Right lobe of liver (tissue), 6 donors: ENCODE measurements around the gene SDF2L1. TPM values are rescaled to one million over a fixed set of nuclear protein-coding genes. Genes with fewer than 3 reads are reported as not detected.
A peak's percentile ranks its signal among the peaks of the same experiment; 100 is the strongest.
"Not testable (repeated sequence)": the region's sequence is repeated elsewhere in the genome, so short reads cannot be mapped to it uniquely, and the experiment has no call there.

Source experiments
- ATAC-seq, 4 donors: fragments of 200-7000 bp; cut with Tn5 transposase; one replicate each; pipeline ENCODE4 v1.9.1; 2020; ENCODE audit warnings: mild to moderate bottlenecking in 4 of 4, moderate library complexity in 4 of 4
- DNase-seq, 3 donors: peaks; one replicate each; pipeline ENCODE4 v3.0.0-alpha.2; 2020
- H3K27ac ChIP-seq, 3 donors: fragments of 200-600 bp; one replicate each; pipeline ENCODE4 v1.8.0; 2022
- H3K27me3 ChIP-seq, 2 donors: fragments of 200-600 bp; one replicate each; pipeline ENCODE4 v1.8.0; 2022
- H3K36me3 ChIP-seq, 4 donors: fragments of 200-600 bp; sonication (generic) in 1 of 4; one replicate each; pipeline versions ENCODE4 v1.5.1 to v1.8.0; 2017 to 2022; ENCODE audit warnings: control low read depth in 1 of 4
- H3K4me1 ChIP-seq, 4 donors: fragments of 200-600 bp; sonication (generic) in 1 of 4; one replicate each; pipeline versions ENCODE4 v1.5.1 to v1.8.0; 2017 to 2022; ENCODE audit warnings: control low read depth in 1 of 4
- H3K4me3 ChIP-seq, 3 donors: fragments of 200-600 bp; one replicate each; pipeline ENCODE4 v1.8.0; 2022
- H3K9me3 ChIP-seq, 4 donors: fragments of 200-600 bp; sonication (generic) in 1 of 4; one replicate each; pipeline versions ENCODE4 v1.5.1 to v1.8.0; 2017 to 2022; ENCODE audit warnings: control low read depth in 1 of 4
- CTCF ChIP-seq, 4 donors: fragments of 200-600 bp in 3 of 4; fragments of 450-650 bp in 1 of 4; IDR thresholded peaks; one replicate each; pipeline versions ENCODE4 v1.5.1 to v1.8.0; 2016 to 2022; ENCODE audit warnings: antibody characterized with exemption in 4 of 4, mild to moderate bottlenecking in 2 of 4
- POLR2A ChIP-seq: fragments of 450-650 bp; IDR thresholded peaks from one replicate; pipeline ENCODE4 v1.6.1; 2017; ENCODE audit warnings: antibody characterized with exemption, mild to moderate bottlenecking
- WGBS: methylation state at CpG from one replicate; pipeline ENCODE4 v1.1.6; 2018; ENCODE audit warnings: low coverage, low lambda C conversion rate; ENCODE audit not compliant: insufficient coverage; ENCODE audit errors: missing lambda C conversion rate; 5-methylcytosine and 5-hydroxymethylcytosine counted together
- intact Hi-C, 2 donors: fragments of 100-400 bp; cut with DNase I; formaldehyde crosslinking; loops; one replicate each; pipeline versions ENCODE4 v1.11.2 to v1.14.1; 2022
- total RNA-seq, 6 experiments: library from RNA; depleted of rRNA in 2 of 6; stranded (reverse); fragments of >200 nt in 2 of 6; fragmentation: NEBNext Ultra II Directional in 3 of 6; extraction: Animal tissue kit (Norgen Biotek cat#: 25700) in 3 of 6; gene quantifications; one replicate each; pipeline versions ENCODE4 v1.1.0 to v1.2.4, GENCODE V29; 2016 to 2023
- donor health status: DM: no; HTN: yes; CAD: no.
- donor health status: DM: no; HTN: no; CAD: no.
- donor health status: DM: no; HTN: no; CAD: no.
- donor health status: DM: no; HTN: yes; CAD: no.
- donor health status: DM: no; HTN: yes; CAD: no.

The SDF2L1 gene
- total RNA-seq, 6 experiments from 2014 or later, result 33.1 to 85.7 (median 71.6) TPM

- intact Hi-C loops, result no loop called here
- 84% methylated on average over 7 of the region's 12 CpGs for WGBS
- H3K36me3 ChIP-seq, result peaks cover 0 to 28% (median 8%) of the 10 kb centered on the region in 4 donors
- H3K4me3 ChIP-seq, result no peak overlapping the region
- ATAC-seq, result peak in 1 of 4 donors; percentile 28
- peak overlapping the region in 1 of 3 donors; percentile 13 for H3K27ac ChIP-seq
- peaks cover 0 to 33% (median 0%) of the 10 kb centered on the region in 4 donors for H3K4me1 ChIP-seq
- DNase-seq, result peak in 1 of 3 donors; percentile 37
- H3K9me3 ChIP-seq, result no peaks in the 10 kb centered on the region
- TF ChIP-seq POLR2A (no peak), CTCF (IDR thresholded peaks at IDR 0.05) (peak in 1 of 4 donors; percentile 35)
- H3K27me3 ChIP-seq, result no peaks in the 10 kb centered on the region
Measured at GRCh38 chr22:21673534-21674321, 31.6 kb downstream of the SDF2L1 start.

- ATAC-seq, result peak in 2 of 4 donors; percentile 38 to 46
- Histone ChIP-seq H3K4me1 (peaks cover 0 to 33% (median 0%) of the 10 kb centered on the region in 4 donors), H3K36me3 (peaks cover 0 to 28% (median 8%) of the 10 kb centered on the region in 4 donors), H3K27me3 (no peaks in the 10 kb centered on the region), H3K27ac (peak overlapping the region in 1 of 3 donors; percentile 8), H3K9me3 (no peaks in the 10 kb centered on the region), H3K4me3 (no peak overlapping the region)
- no peak for DNase-seq
- TF ChIP-seq CTCF (IDR thresholded peaks at IDR 0.05) (no peak), POLR2A (no peak)
- intact Hi-C loops, result no loop called here
- WGBS, result 87% methylated on average over 3 of the region's 12 CpGs
Measured at GRCh38 chr22:21674638-21675245, 32.6 kb downstream of the SDF2L1 start.

- intact Hi-C loops, result no loop called here
- TF ChIP-seq POLR2A, result no peak
- TF ChIP-seq CTCF (IDR thresholded peaks at IDR 0.05), result no peak
- DNase-seq, result peak in 1 of 3 donors; percentile 79
- ATAC-seq, result peak; percentile 59 to 91 (median 89)
- Histone ChIP-seq H3K36me3 (peaks cover 0 to 24% (median 8%) of the 10 kb centered on the region in 4 donors), H3K4me1 (peaks cover 0 to 33% (median 0%) of the 10 kb centered on the region in 4 donors), H3K27me3 (no peaks in the 10 kb centered on the region), H3K9me3 (no peaks in the 10 kb centered on the region), H3K27ac (peak overlapping the region in 1 of 3 donors; percentile 40), H3K4me3 (no peak overlapping the region)
- 20% methylated on average over 8 of the region's 15 CpGs for WGBS
Measured at GRCh38 chr22:21677606-21678443, 35.7 kb downstream of the SDF2L1 start.

GRCh38 chr22:21678842-21679241 is 36.7 kb downstream of the SDF2L1 start:
- H3K27me3 ChIP-seq, H3K9me3 ChIP-seq, intact Hi-C loops, H3K4me3 ChIP-seq, H3K27ac ChIP-seq, DNase-seq, ATAC-seq: not testable (repeated sequence)
- Histone ChIP-seq H3K36me3 (peaks cover 0 to 27% (median 8%) of the 10 kb centered on the region in 4 donors), H3K4me1 (peaks cover 0 to 30% (median 0%) of the 10 kb centered on the region in 4 donors)
- 98% methylated on average over 10 of the region's 12 CpGs for WGBS
